IPS-NIHi7 (cell line): Measurements from ENCODE around the gene CHURC1.
"Not testable (repeated sequence)": the region's sequence is repeated elsewhere in the genome, so short reads cannot be mapped to it uniquely, and the experiment has no call there.

ENCODE experiments used
- DNase-seq: peaks from one replicate; pipeline ENCODE4 v3.0.0; 2012; ENCODE audit warnings: mixed read lengths; ENCODE audit errors: extremely low spot score

The CHURC1 gene

DNA sequence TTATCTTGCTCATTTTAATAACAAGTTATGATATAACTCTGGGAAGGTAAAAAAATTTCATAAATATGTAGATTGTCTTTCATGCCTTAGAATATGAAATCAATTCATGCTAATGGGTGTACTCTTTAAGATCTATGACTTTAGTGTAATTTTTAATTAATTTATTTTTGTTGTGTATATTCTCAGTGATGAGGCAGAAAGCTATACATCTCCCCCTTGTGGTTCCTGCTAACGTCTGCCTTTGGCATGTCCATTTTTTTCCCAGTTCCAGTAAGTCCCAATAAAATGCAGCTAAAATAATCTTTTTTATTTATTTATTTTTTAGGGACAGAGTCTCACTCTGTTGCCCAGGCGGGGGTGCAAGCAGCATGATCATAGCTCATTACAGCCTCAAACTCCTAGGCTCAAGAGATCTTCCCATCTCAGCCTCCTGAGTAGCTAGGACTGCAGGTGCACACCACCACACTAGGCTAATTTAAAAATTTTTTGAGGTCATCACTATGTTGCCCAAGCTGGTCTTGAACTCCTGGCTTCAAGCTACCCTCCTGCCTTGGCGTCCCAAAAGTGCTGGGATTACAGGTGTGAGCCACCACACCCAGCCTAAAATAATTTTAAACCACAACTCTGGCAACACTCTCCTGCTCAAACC is 3.3 kb upstream of the CHURC1 start:
- peak; percentile 20 for DNase-seq

GRCh38 chr14:64912261-64912660 is 2.0 kb upstream of the CHURC1 start:
- DNase-seq, result no peak

DNA sequence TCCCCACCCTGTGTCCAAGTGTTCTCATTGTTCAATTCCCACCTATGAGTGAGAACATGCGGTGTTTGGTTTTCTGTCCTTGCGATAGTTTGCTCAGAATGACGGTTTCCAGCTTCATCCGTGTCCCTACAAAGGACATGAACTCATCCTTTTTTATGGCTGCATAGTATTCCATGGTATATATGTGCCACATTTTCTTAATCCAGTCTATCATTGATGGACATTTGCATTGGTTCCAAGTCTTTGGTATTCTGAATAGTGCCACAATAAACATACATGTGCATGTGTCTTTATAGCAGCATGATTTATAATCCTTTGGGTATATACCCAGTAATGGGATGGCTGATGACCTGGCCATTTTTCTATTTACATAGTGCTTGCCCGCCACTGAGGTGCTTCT is 778 bp upstream of the CHURC1 start:
- DNase-seq, result not testable (repeated sequence)

- DNase-seq, result no peak
Observed at GRCh38 chr14:64915029-64915424, 772 bp downstream of the CHURC1 start.

DNA sequence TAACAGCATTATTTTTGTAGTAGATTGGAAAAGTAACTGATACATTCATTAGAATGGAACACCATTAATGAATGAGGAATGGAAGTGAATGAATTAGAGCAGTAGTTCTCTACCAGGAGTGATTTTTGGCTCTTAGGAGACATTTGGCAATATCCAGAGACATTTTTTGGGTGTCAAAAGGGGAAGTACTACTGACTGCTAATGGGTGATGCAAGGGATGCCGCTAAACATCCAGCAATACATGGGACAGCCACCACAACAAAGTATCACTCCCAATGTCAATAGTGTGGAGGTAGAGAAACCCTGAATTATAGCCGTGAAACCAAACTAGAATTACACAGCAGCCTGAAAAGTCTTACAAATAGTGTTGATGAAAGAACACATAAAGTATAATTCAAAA is 1.5 kb downstream of the CHURC1 start:
- no peak for DNase-seq

- no peak for DNase-seq
Observed at GRCh38 chr14:64918216-64918615, 4.0 kb downstream of the CHURC1 start.

- DNase-seq, result no peak
Observed at GRCh38 chr14:64919215-64919614, 5.0 kb downstream of the CHURC1 start.

DNA sequence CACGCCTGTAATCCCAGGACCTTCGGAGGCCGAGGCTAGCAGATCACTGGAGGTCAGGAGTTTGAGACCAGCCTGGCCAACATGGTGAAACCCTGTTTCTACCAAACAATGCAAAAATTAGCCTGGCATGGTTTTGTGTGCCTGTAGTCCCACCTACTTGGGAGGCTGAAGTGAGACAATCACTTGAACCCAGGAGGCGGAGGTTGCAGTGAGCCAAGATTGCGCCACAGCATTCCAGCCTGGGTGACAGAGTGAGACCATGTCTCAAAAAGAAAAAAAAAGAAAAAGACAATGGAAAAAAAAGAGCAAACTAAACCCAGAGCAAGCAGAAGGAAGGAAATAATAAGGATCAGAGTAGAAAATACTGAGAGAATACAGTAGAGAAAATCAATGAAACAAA is 5.4 kb downstream of the CHURC1 start:
- no peak for DNase-seq

DNA sequence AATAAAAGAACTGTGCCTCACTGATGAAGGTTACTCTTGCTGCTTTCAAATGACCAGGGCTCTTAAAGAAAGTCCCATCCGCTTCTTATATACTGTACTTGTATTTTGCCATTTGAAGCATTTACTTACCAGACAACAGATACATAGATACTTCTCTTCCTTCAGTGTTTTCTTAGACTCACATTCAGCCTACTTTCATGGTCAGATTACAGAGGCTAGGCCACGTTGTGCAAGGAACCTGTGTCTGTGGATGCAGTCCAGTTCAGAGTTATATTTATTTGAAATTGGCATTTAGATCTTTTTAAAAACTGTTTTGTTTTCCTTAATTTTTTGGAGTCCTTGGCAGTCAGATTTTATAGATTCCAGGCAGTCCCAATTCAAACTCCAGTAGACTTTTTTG is 6.2 kb downstream of the CHURC1 start:
- DNase-seq, result no peak

DNA sequence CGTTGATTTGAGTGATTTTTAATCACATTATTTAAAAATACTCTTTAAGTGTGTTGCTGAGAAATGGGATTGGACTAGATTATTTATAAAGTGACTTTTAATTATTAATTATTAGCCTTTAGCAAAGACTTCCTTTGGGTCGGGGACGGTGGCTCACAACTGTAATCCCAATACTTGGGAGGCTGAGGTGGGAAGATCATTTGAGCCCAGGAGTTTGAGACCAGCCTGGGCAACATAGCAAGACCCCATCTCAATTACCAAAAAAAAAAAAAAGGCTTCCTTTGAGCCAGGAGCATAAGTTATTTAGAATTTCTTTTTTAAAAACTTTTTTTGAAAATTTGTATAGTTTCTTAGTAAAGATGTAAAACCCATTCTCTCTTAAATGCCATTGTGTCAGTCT is 8.8 kb downstream of the CHURC1 start:
- DNase-seq, result no peak

DNA sequence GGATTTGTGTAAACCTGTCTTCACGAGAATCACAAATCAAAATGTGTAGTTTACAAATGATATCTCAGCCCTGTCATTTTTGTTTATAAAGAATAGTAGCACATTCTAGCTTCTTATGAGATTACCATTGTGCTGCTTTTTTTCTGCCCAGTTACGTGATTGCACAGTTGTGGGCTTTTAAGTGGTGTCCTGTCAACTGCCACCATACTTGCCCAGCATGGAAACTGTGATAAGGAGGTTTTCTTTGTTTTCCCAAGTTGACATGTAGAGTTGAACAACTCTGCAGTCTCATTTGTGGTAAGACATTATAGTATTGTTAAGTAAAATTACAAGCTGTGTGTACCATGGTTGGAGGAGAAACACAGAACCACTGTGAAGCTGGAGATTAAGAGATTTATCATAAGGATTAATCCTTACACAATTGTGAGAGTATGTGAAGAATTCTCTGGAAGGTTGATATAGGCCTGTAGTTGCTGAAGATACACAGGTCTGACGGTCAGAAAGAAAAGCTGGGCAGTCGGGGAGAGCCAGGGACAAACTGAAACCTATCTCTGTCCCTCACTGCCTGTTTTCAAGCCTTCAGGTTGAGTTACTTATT is 12.2 kb downstream of the CHURC1 start:
- no peak for DNase-seq

DNA sequence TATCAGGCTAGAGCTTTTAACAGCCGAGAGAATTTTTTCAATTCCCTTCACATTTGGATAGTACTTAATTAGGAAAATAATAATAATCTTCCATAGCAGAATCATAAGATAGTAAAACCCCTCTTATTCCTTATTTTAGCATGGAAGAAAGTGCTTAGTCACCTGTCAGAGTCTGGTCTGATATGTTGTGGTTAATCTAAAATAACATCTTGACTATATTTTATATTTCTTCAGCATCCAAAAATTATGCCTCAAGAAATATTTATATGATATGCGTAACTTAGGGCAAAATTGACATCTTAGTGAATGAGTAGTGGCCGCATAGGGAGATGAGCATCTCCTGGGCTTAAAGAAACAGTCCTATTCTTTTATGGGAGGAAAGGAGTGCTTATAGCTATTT is 12.8 kb downstream of the CHURC1 start:
- DNase-seq, result no peak

DNA sequence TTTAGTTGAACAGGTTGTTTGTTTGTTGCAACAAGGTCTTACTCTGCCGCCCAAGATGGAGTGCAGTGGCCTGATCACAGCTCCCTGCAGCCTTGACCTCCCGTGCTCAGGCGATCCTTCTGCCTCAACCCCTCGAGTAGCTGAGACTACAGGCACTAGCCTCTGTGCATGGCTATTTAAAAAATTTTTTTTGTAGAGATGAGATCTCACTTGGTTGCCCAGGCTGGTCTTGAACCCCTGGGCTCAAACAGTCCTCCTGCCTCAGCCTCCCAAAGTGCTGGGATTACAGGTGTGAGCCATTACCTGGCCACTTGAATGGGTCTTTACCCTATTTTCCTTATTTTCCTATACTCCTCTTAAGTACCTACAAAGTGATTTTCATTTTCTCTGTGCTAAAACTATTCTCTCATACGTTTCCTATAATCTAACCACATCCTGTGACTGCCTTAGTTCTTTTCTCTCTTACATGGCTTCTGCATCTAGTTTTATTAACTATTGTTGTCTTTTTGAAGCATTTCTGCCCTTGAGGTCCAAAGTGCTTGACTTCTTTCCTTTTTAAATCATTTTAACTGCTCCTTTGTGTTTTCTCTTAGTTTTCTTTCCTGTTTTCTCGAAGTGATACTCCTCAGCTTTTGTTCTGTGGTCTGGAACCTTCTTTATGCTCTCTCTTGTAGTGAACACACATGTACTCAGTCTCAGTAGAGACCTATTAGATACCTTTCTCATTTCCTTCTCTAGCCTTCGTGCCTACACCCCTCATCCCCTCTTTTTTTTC is 14.2 kb downstream of the CHURC1 start:
- DNase-seq, result no peak

- DNase-seq, result no peak
Observed at GRCh38 chr14:64929014-64929359, 14.7 kb downstream of the CHURC1 start.

- no peak for DNase-seq
Observed at GRCh38 chr14:64930085-64930843, 16.0 kb downstream of the CHURC1 start.

DNA sequence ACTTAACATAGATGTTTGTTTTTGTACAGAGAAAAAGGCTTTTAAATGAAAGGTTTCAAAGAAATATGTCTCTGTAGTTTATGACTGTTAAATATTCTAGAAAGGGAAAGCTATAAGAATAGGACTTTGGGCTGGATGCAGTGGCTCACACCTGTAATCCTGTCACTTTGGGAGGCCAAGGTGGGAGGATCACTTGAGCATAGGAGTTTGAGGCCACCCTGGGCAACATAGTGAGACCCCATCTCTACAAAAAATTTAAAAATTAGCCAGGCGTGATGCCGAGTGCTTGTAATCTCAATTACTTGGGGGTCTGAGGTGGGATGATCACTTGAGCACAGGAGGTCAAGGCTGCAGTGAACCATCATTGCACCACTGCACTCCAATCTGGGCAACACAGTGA is 16.9 kb downstream of the CHURC1 start:
- no peak for DNase-seq

GRCh38 chr14:64932231-64932630 is 18.0 kb downstream of the CHURC1 start:
- no peak for DNase-seq

DNA sequence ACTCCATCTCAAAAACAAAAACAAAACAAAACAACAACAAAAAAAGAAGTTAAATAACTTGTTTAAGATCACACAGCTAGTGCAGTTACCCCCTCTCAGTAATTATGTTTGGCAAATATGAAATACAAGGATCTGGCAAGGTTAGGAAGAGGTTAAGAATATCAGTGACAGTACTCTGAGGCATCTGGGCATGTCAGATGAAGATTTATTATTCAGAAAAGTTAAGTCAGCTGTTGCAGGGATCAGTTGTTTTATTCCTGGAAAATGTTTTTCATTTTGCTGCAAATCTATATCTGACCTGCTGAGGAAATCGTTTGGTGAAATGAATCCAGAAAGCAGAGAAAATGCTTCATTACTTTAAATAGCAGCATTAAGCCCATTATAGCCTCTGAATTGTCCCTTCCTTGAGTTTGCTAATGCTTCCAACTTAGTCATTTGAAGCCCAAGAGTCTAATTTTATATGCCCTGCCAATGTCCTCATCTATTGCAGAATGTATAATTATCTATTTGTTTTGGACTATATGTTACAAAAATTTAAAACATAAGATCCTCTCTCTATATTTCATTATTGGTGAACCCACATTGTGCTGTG is 20.2 kb downstream of the CHURC1 start:
- DNase-seq, result no peak

GRCh38 chr14:64935508-64935907 is 21.3 kb downstream of the CHURC1 start:
- no peak for DNase-seq

- no peak for DNase-seq
Observed at GRCh38 chr14:64937171-64937820, 23.0 kb downstream of the CHURC1 start.

DNA sequence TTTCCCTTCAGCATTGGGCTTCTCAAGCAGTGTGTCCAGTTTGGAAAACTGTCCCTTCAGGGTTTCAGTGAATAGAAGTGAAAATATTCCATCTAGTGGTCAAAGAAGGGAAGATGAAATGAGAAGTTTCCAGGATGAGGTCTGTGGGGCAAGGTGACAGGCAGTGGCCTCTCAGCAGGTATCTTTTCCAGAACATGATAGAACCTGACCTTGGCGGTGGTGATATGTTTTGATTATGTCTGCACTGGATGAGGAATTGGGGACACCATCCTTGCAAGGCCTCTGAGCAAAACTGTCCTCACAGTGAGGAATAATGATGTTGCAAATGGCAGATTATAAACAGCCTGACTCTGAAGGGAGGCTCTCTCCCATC is 23.6 kb downstream of the CHURC1 start:
- no peak for DNase-seq
